ENCODE results near the gene MAP1LC3A. TPM values are rescaled to one million over a fixed set of nuclear protein-coding genes. Genes with fewer than 3 reads are reported as not detected.

The MAP1LC3A gene
- total RNA-seq, 2 experiments from 2014 or later = 0.92 to 1.0 TPM

- peaks cover 14% of the 10 kb centered on the region for H3K36me3 Mint-ChIP-seq (ENCODE audit: low read depth)
- no peaks in the 10 kb centered on the region for H3K27me3 Mint-ChIP-seq
These were observed 12.4 kb downstream of the MAP1LC3A start for GRCh38 chr20:34570859-34571306.

DNA sequence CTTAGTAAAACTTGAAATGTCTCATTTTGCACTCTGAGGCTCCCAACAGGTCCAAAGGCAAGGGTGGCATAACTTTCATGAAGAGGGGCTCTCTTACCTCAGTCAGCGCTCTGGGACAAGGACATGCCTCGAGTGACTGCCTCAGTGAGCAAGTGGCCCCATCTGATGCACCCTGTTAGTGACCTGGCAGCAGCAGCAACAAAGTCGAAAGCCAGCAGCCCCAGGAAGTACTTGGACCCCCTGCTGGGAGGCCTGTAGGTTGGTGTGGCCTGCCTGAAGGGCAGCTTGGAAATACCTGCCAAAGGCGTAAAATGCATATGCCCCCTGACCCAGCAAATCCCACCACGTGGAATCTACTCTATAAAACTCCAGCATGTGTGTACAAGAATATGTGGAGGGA is 13.2 kb downstream of the MAP1LC3A start:
- intact Hi-C loops (cut with micrococcal nuclease) = no loop called here
- ATAC-seq (no peak), DNase-seq (no peak)
- ChIA-PET POLR2A (no interaction called here), CTCF (interaction anchor here (0.8 to 3.0 kb wide), 5 partner anchors 8 to 259 kb away, joined by 3 to 7 read pairs (median 4); no protein-coding TSS in a partner anchor)
- Mint-ChIP-seq H3K27ac (peak overlapping the region; percentile 74), H3K4me3 (no peak overlapping the region), H3K27me3 (no peaks in the 10 kb centered on the region), H3K36me3 (ENCODE audit: low read depth) (peaks cover 14% of the 10 kb centered on the region), H3K9me3 (no peaks in the 10 kb centered on the region), H3K4me1 (ENCODE audit: low read depth) (peaks cover 10% of the 10 kb centered on the region)
- TF ChIP-seq CTCF (IDR thresholded peaks at IDR 0.05) = no peak

More at GRCh38 chr20:34570859-34571306, 12.4 kb downstream of the MAP1LC3A start:
- CTCF ChIA-PET = interaction anchor here (0.8 to 1.5 kb wide), 4 partner anchors 9 to 259 kb away, joined by 3 to 5 read pairs (median 4); no protein-coding TSS in a partner anchor
- H3K4me1 Mint-ChIP-seq (ENCODE audit: low read depth) = peaks cover 10% of the 10 kb centered on the region
- no peak overlapping the region for H3K4me3 Mint-ChIP-seq
- DNase-seq (no peak), ATAC-seq (no peak)
- POLR2A ChIA-PET = interaction anchor here (0.5 kb wide), 1 partner anchor 1596 kb away, joined by 3 read pairs; no protein-coding TSS in a partner anchor
- no peaks in the 10 kb centered on the region for H3K9me3 Mint-ChIP-seq
- peak overlapping the region; percentile 74 for H3K27ac Mint-ChIP-seq
- no peak for TF ChIP-seq CTCF (IDR thresholded peaks at IDR 0.05)
- intact Hi-C loops (cut with micrococcal nuclease) = no loop called here

DNA sequence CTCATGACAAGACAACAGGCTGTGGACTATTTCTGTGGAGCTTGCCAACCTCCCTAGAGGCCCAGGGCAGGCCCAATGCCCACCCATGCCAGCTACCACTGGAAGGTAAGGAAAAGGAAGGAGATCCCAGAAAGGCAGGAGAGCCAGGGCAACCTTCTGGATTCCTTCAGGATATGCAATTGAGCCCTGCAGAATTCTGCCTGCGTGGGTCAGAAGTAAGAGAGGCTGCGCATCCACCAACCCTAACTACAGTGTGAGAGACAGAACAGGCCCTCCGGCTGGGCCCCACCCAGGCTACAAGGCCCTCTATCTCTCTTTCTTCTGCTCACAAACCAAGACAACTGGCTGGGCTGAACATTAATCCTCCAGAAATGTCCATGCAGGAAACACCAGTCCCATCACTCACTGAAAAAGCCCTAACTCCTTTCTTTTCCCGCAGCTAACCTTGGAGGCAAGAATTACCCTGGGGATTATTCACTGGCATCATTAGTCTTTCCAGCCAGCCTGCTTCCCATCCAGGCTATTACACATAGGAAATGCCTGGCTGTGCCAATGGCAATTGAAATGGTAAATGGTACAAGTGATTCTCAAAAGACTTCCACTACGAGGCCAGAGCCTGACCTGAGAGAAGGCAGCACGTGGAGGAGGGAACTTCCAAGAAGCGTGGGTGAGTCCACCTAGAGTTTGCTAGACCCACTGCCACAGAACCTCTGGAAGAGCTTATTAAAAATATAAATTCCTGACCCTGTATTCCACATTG is 15.2 kb downstream of the MAP1LC3A start:
- no peak for ATAC-seq
- intact Hi-C loops (cut with micrococcal nuclease) = no loop called here
- peaks cover 10% of the 10 kb centered on the region for H3K4me1 Mint-ChIP-seq (ENCODE audit: low read depth)
- ChIA-PET POLR2A (no interaction called here), CTCF (interaction anchor here (3.0 kb wide), 1 partner anchor 261 kb away, joined by 7 read pairs; no protein-coding TSS in a partner anchor)
- no peak for TF ChIP-seq CTCF (IDR thresholded peaks at IDR 0.05)
- H3K36me3 Mint-ChIP-seq (ENCODE audit: low read depth) = peaks cover 14% of the 10 kb centered on the region
- H3K27me3 Mint-ChIP-seq = no peaks in the 10 kb centered on the region
- DNase-seq = no peak
- no peak overlapping the region for H3K4me3 Mint-ChIP-seq
- H3K9me3 Mint-ChIP-seq = no peaks in the 10 kb centered on the region
- H3K27ac Mint-ChIP-seq = no peak overlapping the region

- Mint-ChIP-seq H3K27ac (no peak overlapping the region), H3K9me3 (no peaks in the 10 kb centered on the region), H3K4me1 (ENCODE audit: low read depth) (peaks cover 10% of the 10 kb centered on the region), H3K36me3 (ENCODE audit: low read depth) (peaks cover 14% of the 10 kb centered on the region), H3K4me3 (no peak overlapping the region), H3K27me3 (no peaks in the 10 kb centered on the region)
- no peak for TF ChIP-seq CTCF (IDR thresholded peaks at IDR 0.05)
- no peak for ATAC-seq
- no peak for DNase-seq
- ChIA-PET CTCF (interaction anchor here (3.0 kb wide), 1 partner anchor 262 kb away, joined by 7 read pairs; no protein-coding TSS in a partner anchor), POLR2A (no interaction called here)
- intact Hi-C loops (cut with micrococcal nuclease) = no loop called here
These were observed 15.9 kb downstream of the MAP1LC3A start for GRCh38 chr20:34574426-34574825.

DNA sequence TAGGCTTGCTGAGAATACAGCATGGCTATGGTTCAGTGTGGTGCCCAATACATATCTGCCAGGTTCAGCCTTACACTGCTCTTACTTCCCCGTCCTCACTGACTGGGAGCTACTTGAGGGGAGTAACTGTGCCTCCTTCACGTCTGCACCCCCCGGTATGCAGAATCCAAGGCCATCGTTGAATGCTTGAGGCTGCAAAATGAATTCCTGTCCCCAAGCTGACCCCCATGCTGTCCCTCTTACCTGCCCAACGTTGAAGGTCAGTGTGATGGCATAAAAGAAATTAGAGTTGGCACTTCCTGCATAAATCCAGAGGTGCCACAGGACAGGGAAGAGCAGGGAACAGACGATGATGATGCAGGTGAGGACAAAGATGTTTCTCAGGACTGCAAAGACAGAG is 16.3 kb downstream of the MAP1LC3A start:
- H3K36me3 Mint-ChIP-seq (ENCODE audit: low read depth) = peaks cover 14% of the 10 kb centered on the region
- peaks cover 10% of the 10 kb centered on the region for H3K4me1 Mint-ChIP-seq (ENCODE audit: low read depth)
- DNase-seq = no peak
- intact Hi-C loops (cut with micrococcal nuclease) = no loop called here
- POLR2A ChIA-PET = no interaction called here
- H3K27ac Mint-ChIP-seq = no peak overlapping the region
- no peak overlapping the region for H3K4me3 Mint-ChIP-seq
- CTCF ChIA-PET = interaction anchor here (3.0 kb wide), 1 partner anchor 262 kb away, joined by 7 read pairs; no protein-coding TSS in a partner anchor
- no peaks in the 10 kb centered on the region for H3K27me3 Mint-ChIP-seq
- no peak for ATAC-seq
- no peaks in the 10 kb centered on the region for H3K9me3 Mint-ChIP-seq
- no peak for TF ChIP-seq CTCF (IDR thresholded peaks at IDR 0.05)

Data from activated CD8-positive, alpha-beta T cell treated with anti-CD3 and anti-CD28 coated beads for 36 hours (primary cell).